HG02763 (cell line): ENCODE results near the gene LAMB3.

Experiments
- ATAC-seq: cut with Tn5 transposase; IDR thresholded peaks from one replicate; pipeline ENCODE4 v1.9.1; 2021; ENCODE audit warnings: mild to moderate bottlenecking, moderate library complexity; ENCODE audit not compliant: unreplicated experiment

The LAMB3 gene

DNA sequence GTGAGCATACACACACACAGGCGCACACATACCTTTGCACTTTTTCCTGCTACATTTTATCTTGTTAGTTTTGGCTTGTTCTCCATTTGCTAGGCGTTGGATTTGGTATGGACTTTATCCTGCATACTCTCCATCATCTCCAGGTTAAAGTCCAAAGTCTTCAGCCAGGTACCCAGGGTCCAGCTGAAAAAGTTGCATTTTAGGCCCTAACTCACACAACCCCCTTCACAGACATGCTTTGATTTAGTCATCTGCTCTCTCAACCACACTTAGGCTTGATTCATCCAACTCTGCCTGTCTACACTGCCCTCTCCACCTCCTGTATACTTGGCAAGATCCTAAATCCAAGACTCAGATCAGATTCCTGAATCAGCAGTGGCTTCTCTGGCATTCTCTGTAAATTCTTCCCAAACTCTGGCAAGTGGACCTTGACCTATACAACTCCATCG lies 10.7 kb upstream of the LAMB3 start:
- no peak for ATAC-seq

DNA sequence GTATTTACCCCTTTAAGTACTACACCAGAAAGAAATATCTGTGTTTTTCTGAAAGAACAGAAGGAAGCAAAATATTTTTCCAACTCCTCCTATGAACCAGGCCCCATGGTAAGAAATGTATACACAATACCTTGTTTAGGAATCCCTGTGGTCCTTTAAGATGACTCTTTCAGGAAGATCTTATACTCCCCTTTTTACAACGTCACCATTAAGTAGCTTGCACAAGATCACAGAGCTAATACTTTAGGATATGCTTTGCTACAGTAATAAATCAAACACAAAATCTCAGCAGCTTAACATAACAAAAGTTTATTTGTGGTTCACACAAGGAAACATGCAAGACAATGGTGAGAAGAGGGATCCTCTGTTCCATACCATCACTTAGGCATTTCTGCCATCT lies 8.8 kb upstream of the LAMB3 start:
- no peak for ATAC-seq

DNA sequence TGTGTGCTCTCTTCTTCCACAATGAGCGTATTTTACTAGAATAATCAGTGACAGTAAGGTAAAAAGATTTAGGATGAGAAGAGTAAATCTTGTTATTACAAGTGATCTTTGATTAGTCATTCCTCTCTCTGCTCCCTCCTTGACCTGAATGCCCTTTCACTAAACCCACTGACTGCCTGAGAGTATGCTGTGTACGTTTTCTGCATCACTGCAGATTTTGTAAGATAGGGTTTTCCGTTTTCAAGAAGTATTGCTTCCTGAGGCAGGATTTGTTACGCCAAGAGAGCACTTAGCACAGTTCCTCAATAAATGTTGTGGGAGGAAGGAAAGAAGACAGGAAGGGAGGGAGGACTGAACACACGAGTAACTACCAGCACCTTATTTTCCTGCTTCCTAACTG lies 7.7 kb upstream of the LAMB3 start:
- no peak for ATAC-seq

DNA sequence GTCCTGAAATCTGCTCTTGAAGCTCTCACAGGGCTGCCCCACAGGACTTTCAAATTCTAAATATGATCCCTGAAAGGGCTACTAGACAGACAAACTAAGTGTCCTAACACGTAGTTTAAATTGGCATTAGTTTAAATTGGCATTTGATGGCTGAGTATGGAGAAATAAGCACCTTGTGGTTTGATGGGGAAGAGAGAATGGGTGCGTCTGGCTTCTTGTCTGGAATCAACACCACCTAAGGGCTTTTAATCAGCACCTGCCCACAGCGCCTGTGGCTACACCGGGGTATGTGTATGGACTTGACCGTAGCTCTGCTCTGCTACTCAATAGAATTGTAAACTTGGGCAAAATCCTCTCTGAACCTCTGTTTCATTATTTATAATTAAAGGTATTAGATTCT lies 5.7 kb upstream of the LAMB3 start:
- ATAC-seq = no peak

DNA sequence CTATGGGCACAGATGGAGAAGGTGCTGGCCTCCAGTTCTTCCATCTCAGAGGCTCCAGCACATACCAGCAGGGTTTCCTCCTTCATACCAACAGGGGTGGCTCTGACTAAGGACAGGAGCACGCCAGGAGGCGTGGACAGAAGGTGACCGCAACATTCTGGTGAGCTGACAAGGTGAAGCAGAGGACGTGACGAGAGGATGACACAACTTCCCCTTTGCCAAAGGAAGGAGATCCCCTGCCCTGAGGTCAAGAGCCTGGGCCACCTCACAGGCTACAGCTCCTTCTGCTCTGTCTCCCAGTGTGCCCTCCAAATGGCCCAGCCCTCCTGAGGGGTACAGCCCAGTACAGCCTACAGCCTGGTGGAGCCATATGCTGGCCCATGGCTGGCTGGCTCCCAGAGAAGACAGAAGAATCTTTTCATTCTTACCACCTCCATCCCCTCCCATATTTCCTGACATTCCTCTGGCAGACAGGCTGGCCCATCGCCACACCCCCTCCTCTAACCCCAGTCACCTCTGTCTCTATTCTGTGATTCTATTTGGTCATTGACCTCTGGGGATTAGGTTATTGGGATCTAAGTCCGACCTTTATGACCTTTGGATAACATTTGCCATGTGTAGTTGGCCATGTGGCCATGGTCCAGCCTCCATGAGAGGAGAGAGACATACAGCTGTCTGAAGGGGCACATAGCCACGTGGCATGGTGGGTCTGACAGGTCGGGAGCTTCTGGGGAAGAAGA lies 5.1 kb upstream of the LAMB3 start:
- ATAC-seq = no peak

DNA sequence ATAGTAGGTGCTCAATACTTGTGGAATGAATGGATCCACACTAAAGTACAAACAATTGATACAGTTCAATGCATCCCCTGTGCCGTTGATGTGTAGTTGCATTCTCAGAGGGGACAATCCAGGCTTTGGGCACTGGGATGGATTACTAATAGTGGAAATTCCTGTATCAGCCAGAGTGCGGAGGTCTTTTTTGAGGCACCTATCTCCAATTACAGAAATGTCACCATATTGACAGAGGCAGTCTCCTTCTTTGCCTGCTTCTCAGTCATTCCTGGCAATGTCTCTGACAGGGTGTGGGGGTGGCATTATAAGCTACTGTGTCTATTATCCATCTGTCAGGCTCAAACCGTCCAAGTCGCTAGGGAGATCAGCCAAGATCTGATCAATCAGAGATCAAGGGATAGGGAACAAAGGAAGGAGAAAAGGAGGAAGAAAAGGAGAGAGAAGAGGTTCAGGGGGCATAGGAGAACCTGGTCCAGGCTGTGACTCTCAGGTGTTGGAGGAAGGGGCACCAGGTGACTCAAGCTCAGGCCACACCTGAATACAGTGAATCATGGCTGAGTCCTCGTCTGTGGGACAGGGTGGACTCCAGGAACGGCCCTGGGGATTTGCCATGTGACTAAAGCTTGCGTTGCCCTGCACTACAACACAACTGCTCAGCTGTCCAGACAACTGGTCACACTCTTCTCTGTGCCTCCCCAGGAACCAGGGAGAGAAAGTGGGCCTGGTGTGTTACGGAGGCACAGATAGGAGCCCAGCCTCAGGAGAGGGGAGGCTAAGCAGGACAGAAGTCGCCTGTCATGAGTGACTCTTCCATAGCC lies 3.4 kb upstream of the LAMB3 start:
- no peak for ATAC-seq

DNA sequence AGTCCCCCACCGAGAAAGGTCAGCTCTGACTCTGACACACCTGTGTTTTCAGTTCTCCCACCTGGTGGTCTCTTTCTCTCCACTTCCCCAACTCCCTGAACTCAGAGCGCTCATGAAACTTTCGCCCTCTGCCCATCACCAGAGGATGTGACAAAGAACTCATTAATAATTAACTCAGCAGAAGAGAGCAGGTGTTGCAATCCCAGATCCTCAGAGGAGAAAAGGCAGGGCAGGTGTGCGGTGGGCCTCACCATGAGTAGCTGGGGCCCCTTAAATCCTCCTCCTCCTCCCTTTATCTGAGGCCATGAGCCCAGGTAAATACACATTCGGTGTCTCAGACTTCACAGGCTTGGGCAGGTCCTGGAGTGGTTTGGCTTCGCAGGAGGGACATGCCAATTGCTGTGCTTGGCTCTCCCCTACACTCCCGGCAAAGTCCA lies 1.7 kb upstream of the LAMB3 start:
- peak; percentile 33 for ATAC-seq

DNA sequence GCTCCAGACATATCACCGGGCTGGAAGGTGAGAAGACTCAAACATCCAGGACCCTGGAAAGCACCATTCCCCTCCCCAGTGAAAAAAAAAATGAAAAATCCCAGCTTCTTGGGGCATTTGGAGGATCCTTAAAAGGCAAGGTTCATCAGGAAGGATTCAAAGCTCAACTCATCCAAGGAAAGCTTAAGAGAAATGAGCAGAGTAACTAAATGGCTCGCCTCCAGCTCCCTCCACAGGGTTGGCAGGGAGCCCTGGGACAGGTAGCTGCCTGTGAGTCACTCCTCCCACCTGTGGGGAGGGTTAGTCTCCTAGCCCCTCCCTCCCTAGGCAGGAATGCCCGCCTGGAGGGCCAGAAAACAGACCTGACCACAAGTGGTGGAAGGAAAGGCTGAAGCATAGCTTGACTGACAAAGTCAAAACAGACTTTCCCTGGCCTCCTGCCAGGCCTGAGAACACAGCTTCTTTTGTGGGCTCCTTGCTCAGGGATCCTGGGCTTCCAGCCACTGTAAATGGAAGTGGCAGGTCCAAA lies 712 bp upstream of the LAMB3 start:
- ATAC-seq = peak; percentile 46

DNA sequence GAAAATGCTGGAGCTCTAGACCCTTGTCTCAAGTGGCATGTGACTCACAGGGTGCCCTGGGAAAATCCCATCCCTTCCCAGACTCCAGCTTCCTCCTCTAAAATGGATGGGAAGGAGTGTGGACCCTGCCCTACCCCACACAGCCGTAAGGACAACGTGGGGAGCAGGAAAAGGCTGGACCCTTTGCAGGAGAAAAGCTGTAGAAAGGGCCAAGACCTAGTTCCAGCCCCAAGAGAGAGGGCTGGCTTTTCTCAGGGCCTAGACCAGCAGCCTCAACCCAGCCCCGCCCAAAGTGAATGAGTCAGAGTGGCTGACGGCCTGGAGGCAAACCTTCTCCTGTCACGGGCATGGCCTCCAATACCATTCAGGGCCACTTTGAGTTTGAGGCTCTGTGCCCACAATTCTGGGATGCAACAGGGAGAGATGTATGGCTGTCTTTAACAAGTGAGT lies 1.1 kb downstream of the LAMB3 start:
- peak; percentile 49 for ATAC-seq

DNA sequence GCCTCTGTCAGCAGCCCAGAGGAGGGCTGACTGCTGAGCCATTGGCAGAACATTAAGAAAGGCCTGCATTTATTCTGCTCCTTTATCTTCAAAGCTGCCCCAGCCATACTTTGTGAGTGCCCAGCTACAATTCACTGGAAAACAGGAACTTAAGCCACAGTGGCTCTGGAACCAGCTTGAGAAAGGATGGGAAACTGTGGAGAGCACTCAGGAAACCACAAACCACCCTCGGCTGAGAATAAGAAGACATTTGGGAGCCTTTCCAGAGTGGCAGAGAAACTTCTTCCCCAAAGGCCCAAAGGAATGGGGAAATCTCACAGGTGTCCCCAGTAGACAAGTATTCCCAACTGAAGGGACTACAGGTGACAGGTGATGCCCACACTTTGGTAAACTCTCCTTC lies 1.8 kb downstream of the LAMB3 start:
- ATAC-seq = no peak

DNA sequence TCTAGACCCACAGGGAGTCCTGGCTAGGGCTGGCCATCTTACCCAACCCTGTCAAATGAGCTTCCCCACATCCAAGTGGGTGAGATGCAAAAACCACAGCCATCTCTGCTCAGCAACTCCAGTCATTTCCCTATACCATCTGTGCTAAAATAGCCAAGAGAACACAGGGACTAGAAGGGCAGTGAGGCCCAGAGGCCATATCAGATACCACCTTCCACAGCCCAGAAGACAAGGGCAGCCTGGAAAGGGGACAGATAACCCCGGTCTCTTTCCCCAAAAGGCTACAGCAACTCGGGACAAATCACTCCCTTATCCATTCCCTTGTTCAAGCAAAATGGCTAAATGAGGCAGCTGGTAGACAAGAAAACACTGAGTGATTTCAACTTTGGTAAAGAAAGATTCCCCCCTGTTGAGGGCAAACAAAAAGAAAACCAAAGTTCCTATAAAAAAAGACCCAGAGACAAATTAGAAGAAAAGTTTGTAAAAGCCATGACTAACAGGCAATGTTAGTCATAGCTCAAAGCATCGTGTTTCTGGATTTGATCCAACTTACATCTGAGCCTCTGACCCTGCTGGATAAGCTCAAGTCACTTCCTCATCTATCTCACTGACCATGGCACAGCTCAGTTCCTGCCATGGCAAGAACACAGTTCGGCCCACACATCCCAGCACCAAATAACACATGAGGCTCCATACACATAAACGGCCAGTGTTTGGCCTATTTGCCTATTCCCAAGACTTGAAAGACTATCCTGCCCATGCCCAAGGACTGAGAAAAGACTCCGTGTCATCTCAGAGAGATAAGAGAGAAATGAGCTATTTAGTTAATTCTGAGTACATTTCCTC lies 3.1 kb downstream of the LAMB3 start:
- ATAC-seq = no peak

DNA sequence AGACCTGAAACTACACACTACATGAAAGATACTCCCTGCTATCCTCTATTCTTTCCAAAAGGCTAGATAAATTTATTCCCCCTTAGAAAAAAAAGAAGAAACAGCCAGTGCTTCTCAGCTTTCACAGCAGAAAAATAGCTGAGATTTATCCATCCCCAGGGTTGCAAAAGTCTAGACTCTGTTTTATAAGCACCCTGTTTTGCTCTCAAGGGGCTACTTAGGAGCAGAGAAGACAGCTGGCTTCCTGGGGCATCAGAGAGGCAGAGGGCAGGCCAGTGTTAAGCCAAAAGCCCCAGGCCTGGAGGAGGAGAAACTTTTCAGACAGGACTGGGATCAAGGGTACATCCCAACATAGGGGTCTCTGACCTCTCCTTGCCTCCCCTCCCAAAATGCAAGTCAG lies 3.9 kb downstream of the LAMB3 start:
- no peak for ATAC-seq

DNA sequence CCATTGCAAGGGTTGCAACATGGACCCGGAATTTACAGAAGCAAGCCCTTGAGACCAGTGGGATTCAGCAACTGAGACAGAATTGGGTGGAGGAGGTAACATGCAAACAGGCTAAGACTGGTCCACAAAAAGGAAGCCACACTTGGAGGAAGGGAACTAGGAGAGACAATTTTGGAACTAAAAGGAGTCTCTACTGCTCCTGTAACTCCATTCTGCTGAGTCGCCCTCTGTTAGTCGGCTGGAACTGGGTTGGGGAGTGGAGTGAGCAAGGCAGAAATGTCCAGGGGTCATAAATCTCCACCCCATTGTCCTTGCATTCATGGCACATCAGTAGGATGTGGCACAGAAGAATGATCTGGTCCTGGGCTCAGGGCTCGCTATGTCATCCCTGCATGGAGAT lies 5.1 kb downstream of the LAMB3 start:
- no peak for ATAC-seq

DNA sequence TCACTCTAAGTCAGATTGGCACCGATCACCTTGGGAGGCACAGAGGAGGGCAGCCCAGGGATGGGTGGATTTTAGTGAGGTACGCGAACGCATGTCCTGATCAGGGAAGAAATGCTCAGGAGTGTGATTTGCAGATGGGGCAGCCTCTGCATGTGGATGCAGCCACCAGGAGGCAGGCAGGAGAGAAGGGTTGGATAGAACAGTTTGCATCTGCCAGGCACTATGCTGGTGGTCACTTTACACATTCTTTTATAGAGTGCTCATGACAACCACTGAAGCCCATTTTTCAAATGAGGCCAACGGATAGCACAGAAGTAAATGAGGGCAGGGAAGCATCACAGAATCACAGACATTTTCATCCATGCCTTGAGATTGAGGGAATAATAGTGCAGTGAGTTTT lies 5.7 kb downstream of the LAMB3 start:
- ATAC-seq = no peak

DNA sequence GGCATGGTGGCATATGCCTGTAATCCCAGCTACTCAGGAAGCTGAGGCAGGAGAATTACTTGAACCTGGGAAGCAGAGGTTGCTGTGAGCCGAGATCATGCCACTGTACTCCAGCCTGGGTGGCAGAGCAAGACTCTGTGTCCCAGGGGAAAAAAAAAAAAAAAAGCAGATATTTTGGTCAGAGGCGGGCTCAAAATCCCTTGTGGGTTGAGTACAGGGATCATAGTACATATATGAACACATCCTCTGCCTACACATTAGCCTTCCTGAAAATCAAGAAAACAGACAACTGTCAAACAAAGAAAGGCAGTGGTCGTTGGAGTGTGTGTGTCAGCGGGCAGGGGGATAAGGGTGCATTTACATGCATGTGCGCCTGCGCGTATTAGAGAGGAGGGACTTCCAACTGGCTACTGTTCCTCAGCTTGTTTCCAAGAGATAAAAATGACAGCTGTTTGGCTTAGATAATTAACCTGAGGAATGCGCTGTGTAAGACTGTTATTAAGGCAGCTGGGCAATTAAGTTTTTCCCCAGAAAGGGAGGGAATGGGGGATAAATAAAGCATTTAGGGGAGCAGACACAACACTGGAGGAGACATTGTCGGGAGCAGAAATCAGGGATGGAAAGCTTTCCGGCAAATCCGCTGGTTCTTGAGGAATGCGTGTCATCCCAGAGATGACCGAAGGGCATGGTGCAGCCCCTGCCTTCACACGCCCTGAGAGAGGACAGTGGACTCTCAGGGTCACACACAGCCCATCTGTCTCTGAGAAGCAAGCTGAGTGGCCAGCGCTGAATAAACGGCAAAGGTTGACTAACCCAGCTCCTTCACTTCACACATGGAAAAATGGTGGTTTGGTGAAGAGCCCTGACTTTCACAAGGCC lies 6.4 kb downstream of the LAMB3 start:
- ATAC-seq = no peak

DNA sequence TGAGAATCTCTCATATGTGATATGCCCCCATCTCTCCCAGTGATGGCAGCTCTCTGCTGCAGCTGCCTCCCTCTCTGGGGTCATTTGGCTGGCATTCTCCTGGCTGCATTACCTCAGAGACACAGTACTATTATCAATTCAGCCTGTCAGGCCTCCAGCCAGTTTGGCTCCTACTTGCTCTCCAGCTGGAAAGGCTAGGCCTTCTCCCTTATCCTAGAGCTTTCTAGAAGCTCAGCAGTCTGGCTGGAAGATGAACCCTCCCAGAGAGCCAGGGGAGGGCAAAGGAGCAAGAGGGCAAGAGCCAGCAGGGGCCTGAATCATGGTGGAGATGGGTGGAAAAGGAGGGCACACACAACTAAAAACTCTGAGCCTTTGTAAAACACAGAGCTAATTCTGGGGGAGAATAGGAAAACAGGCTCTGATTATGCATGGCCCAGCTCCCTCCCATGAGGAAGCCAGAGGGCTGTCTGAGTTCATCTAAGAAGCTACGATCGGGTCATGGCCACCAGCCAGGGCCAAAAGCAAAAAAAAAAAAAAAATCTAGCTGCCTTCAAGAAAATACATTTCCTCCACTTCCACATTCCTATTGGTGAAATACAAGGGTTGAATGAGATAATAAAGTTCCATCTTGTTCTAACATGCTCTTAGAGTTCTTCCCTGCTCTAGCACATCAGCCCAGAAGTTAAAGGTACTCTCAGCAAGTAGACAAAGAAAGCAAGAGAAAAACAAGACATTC lies 8.8 kb downstream of the LAMB3 start:
- ATAC-seq = no peak

DNA sequence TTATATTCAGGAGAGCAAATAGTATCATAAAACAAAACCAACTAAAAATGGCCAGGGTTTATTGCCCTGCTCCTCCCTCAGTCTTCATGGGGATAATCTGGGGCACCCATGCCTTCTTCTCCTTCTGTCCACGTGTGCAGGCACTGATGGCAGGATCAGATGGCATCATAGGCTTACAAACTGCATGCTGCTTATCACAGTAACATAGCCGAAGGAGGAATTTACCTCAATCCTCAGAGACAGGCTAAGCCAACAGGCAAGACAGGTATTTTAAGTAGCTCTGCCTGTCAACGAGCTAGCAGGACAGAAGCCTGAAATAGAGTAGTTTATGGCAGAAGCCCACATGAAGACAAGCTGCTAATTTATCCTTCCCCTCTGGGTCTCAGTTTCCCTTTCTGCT lies 9.4 kb downstream of the LAMB3 start:
- ATAC-seq = no peak

DNA sequence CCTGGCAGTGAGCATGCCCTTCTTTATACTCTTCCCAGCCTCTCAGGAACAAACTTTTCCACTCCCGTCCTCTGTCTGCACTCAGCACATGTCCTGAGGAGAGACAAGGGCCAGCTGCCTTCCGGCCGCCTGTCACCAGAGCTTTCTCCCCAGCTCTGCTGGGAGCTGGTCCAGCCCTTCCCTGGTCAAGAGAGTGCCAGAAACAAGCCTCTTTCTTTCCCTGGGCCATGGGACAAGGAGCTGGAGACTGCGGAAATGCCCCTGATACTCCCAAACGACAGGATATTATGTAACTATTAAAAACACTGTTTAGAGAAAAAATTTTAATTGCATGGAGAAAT lies 10.4 kb downstream of the LAMB3 start:
- ATAC-seq = no peak

DNA sequence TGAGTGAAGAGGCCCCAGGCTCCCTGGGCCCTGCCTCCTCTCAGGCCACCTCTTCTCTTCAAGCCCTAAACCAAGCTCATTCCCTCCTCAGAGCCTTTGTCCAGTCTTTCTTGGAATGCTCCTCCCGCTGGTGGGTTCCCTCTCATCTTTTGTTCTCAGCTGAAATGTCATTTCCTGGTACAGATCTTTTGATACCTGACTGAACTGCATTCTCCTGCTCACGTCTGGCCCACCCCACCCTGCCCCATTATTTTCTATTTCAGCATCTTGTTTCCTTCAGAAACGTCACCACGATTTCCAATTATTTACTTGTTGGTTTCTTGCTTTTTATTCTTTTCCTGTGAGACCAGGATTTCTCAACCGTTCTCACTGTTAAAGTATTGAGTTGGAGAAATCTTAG lies 16.4 kb downstream of the LAMB3 start:
- no peak for ATAC-seq
